Activated CD8-positive, alpha-beta memory T cell treated with anti-CD3 and anti-CD28 coated beads, Interleukin-2, amount 50 U/mL, for 24 hours (primary cell): ENCODE results near the gene MCTP1.
"Not testable (repeated sequence)": the region's sequence is repeated elsewhere in the genome, so short reads cannot be mapped to it uniquely, and the experiment has no call there.

Experiments
- DNase-seq: peaks from one replicate; pipeline ENCODE4 v3.0.0-alpha.2; 2020; ENCODE audit errors: extremely low read depth

The MCTP1 gene

DNA sequence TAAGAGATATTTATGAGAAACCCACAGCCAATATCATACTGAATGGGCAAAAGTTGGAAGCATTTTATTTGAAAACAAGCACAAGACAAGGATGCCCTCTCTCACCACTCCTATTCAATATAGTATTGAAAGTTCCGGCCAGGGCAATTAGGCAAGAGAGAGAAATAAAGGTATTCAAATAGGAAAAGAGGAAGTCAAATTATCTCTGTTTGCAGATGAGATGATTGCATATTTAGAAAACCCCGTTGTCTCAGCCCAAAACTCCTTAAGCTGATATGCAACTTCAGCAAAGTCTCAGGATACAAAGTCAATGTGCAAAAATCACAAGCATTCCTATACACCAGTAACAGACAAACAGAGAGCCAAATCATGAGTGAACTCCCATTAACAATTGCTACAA, 325.6 kb downstream of the MCTP1 start:
- DNase-seq = not testable (repeated sequence)

DNA sequence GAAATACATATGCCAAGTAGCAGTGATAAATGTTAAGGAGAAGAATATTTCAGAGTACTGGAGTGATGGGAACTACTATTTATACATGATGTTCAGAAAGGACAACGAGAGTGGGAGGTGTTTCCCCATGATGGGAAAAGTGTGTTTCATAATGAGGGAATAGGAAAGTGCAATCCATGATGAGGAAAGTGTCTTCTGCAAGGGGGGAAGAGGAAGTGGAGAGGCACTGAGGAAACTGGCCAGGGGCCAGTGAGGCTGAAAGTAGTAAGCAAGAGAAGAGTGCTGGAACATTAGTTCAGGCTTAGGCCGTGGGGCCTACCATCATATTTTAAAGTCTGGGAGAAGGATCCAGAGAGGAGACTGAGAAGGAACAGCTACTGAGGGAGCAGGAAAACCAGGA, 339.2 kb downstream of the MCTP1 start:
- DNase-seq = no peak

DNA sequence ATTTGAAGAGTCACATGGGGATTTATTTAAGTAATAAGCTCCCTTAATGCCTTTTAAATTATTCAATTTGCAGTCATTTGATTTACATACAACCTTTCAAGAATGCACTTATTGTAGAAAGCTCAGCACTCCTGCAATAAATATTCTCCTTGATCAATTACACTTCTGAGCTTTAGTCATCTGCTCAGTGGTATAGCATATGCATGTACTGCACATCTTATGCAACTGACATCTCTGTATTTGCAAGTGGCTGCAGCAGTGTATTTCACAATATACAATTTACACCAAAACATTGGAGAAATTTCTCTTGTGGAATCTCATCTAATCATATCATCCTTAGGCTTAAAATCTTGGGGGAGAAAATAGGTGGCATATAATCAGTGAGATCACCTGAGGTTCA, 340.7 kb downstream of the MCTP1 start:
- DNase-seq = no peak

DNA sequence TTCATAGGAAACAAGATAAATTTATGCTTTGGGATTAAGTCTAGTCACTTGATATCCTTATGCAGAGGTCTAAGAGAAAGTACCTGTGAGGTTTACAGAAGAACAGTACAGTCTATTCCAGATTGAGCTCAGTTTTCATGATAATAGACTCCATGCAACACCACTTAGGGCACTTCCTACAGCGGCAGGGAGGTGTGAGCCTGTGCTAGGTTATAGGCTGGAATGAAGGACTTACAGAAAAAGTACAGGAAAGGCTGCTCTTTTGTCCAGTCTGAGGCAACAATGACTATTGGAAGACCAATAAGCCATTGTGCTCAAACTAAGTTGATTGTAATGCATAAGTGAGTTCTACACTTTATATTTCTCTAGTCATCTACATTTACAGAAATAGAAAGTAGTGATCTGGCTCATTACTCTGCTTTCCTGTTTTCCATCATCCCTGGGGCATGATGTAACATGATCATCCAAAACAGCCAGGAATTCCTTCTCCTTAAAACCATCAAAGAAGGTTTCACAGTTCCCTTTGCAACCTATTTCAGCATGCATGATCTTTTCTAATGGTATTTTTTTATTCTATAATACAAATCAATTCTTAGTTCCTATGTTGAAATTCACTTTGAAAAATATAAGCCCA, 343.7 kb downstream of the MCTP1 start:
- no peak for DNase-seq

DNA sequence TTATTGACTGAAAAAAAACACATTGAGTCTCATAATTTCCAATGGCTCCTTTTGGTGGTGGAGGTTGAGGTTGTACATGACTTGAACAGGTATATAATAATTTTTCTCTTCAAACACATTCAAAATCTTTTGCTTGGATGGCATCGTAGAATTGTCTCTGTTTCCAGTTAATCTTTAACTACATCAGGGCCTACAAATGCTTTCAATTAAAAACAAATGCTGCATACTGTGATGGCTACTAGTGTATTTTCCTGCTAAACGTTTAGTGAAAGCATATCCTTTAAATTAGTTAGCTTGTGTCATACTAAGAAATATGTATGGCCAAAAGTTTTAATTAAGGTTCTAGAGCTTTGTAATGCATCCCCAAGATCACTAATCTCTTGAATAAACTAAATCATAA, 352.6 kb downstream of the MCTP1 start:
- DNase-seq = no peak

DNA sequence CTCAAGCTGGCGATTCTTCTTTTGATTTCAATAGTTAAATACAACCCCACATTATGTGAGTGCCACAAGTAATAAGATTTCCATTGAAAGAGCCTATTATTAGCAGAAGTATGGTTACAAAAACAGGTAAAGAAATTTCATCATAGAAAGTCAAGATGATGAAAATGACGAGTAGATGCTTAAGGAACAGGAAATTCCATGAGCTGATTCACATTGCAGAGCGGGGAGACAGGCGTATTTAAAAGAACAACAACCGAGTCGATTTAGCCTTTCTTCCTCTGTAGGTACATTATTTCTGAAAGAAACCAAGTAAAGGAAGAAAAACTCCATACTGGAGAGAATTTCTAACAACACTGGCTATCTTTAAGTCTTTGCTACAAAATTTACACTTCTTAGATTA, 356.0 kb downstream of the MCTP1 start:
- DNase-seq = no peak

DNA sequence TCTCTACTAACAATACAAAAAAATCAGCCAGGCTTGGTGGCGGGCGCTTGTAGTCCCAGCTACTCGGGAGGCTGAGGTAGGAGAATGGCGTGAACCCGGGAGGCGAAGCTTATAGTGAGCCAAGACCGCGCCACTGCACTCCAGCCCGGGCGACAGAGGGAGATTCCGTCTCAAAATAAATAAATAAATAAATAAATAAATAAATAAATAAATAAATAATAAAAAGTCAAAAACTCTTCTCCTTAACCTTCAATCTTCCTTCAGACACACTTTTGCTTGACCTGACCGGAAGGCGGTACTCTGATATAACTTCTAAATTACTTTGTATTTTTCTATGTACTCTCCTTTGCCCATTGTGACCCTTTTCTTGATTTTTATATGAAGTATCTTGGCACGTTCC, 364.3 kb downstream of the MCTP1 start:
- DNase-seq = no peak

DNA sequence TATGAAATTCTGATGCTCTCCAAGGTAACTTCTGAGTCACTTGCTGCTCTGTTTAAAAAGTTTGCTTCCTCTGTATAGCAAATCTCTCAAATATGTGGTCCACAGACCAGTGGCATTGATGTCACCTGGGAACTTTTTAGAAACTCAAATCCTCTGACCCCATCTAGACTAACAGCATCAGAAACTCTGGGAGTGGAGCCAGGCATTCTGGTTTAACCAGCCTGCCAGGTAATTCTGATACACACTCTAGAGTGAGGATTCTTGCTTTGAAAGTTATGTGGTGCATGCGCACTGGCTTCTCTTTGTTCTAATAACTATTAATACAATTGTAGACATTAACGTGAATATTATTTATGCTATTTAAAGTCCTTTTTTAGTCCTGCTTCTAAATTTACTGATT, 368.3 kb downstream of the MCTP1 start:
- DNase-seq = no peak

DNA sequence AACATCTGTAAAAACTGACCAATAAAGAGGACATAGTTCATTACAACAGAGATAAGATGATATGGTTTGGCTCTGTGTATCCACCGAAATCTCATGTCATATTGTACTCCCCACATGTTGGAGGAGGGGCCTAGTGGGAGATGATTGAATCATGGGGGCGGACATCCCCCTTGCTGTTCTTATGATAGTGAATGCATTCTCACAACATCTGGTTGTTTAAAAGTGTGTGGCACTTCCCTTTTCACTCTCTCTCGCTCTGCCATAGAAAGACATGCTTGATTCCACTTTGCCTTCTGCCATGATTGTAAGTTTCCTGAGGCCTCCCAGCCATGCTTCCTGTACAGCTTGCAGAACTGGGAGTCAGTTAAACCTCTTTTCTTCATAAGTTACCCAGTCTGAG, 373.6 kb downstream of the MCTP1 start:
- DNase-seq = no peak

DNA sequence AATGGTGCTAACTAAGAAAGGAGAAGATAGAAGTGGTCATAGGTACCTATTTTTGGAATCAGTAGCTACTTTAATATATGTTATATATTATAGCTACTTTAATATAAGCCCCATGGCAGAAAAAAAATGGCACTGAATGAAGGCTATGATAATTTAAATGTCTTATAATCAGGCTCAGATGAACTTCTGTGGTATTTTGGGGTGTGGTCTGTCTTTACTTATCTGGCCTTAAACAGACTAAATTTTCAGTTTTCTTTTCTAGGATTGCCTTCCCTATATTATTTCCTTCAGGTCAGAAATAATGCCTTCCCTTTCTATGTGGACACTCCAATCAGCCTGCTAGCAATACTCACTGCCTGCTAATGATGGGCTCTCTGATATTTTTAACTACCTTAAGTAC, 374.2 kb downstream of the MCTP1 start:
- DNase-seq = no peak

DNA sequence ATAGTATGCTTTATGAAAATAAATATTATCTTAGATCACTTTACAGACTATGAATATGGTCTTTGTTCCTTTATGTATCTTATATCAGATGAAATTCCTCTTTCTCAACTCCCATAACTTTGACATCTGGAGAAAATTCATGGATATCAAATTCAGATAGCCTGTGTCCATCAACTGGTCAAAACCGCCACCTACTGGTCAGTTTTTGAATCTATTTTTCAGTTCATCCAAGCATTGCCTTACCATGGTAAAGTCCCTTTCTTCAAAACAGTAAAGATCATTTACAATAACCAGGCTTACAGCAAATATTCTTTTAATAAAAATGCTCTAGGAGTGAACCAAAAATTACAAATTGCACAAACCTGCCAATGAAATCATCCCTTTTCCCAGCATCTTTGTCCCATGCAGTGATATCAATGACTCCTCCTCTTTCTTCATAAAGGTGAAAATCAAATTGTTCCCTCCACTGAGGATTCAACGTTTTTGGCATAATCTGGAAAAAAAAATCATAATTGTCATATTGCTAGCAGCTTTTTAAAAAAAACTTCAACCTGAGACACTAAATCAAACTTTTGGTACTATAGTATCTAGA, 375.9 kb downstream of the MCTP1 start:
- no peak for DNase-seq

DNA sequence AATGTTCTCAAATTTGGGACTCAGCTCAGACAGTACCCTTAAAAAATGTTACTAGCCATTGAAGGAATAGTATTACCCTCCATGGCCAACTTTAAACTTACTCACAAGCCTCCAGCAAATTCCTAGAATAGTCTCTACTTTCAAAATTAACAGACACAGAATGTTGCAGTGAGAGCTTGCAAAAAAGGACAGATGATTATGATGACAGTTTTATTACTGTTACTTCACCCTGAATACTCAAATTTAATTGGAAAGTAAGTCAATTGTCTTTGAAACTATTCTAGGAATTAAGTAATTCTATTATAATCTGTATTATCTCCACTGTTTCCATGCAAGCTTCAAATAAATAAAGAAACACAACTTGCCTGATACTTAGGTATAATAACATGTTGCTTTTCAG, 378.1 kb downstream of the MCTP1 start:
- DNase-seq = no peak

DNA sequence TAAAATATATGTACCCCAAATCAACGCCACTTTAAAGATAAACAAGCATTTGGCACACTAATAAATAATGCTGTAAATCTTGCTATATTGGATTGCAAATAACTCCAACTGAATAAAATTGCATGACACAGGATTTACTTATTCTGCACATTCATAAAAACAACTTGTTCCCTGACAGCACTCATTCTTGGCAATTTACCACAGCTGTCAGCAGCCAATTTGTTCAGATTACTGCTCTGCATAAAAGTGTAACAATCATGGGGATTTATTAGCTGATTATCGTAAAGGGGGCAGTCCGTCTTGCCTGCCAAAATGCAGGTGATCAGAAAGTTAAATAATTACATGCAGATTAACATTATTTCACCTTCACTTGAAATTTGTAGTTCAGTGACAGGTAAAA, 381.2 kb downstream of the MCTP1 start:
- no peak for DNase-seq

DNA sequence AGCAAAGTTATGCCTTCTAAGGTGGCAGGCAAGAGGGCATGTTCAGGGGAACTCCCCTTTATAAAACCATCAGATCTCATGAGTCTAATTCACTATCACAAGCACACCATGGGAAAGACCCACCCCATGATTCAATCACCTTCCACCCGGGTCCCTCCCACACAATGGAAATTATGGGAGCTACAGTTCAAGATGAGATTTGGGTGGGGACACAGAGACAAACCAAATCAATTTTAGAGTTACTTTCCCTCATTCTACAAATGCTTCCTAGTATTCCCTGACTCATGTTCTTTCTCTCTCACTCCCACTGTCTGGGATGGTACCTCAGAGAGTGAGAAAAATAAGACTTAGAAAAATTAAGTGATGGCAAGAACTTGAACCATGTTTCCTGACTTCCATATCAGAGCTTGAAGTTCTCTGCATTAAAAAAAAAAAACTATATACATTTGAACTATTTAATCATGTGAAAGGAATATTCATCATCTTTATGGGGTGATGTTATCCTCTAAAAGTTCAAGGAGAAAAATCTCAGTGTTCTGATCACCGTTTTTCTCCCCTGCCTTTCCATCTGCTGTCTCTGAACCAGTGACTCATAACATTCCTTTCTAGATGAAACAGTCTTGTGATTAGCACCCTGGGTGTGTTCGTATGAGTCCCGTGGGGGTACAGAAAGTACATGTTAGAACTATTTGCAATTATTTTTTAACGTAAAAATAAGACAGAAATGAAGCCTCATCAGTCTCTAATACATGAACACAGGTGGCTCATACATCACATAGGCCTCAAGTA, 383.5 kb downstream of the MCTP1 start:
- no peak for DNase-seq

DNA sequence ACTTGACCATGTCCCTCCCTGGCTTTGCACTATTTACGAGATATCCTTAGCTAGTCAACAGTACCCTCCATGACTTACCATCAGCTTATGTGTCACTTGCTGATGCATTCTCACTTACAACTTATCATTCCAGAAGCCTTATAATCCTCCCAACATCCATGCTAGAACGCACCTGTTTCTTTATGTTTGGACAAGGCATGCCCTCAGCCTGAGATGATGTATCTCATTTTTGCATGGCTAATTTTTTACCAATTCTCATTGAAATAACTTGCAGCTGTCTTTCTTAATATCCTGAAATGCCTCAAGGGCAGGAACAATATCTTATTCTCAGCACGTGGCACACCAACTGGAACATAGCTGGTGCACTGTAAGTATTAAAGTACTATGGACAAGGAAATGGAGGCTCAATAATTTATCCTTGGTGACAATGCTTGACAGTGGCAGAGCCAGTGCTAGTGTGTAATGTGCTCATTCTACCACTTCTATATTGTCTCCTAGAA, 384.8 kb downstream of the MCTP1 start:
- no peak for DNase-seq

DNA sequence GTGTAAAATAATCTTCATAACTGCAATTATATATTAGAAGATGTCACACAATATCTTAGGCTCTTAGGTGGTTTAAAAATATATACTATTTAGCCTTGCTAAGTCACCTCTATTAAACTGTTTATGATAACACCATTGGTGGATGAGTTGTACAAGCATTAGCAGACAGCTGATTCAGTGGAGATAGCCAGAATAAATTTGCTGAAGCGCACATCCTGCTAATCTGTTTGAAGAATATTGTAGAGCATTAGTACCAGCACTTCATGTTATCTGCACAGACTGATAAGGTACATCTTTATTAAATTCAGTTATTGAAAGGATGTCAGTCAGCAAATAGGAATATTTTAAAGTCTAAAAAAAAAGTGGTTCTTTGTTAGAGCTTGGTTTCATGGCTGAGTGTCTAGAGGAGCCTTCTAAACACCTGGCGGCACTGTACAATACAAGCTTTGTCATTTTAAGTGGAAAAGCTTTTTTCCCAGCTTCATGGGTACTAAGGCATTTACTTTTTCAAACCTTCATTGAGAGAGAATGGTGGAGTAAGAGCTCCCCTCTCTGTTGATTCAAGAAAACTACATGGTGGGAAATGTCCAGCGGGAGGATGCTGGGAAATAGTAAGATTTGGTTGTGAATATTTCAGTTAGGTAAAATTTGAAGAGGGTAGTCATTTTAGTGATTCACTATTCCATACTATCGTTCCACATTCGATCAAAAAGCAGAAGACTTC, 391.3 kb downstream of the MCTP1 start:
- DNase-seq = no peak

DNA sequence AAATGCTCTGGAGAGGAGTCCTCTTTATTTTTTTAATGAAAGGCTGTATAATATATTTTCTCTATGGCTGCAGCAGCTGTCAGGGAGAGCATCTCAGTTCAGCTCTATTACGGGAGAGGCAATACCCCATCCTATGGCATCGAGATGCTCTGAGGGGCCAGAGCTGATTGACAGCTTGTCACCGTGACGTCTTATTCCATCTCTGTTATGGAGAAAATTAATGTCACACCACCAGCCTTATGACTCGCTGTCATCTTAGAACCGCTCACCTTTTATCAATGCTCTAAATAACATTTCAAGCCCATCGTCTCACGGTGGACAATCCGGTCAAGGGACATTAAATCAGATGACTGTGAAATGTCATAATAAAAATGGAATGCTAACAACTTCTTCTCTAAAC, 392.9 kb downstream of the MCTP1 start:
- DNase-seq = no peak

DNA sequence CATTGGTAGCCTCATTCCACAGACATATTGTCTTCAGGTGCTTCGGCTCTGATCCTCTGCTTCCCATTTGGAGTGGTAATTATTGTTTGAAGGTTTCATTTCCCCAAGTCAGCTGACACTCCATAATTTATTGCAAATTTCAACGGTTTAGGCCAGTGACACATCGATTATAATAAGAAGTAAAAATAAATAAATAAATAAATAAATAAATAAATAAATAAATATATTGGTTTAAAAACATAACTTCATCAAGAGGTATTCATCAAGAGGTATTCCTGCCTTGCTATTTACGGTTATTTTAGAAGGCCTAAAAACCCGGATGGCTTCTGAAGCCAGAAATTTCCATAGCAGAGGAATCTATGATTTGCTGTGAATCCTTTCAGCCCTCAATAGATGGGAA, 393.3 kb downstream of the MCTP1 start:
- no peak for DNase-seq

DNA sequence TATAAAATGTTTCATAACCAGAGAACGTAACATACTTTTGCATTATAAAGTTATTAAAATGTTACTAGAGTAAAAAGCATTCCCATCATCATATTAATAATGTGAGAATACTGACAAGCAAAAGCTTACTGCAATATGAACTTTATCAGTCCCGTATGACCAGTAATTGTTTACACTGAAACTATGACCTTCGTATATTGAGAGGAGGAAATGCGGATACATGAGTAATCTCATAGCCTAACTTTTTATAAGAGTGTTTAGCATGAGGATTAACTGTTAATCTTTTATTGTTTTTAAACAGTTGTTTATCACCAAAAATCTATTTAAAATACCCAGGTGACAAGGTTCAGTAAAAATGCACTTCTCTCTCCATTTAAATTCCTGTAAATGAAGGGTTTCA, 394.0 kb downstream of the MCTP1 start:
- no peak for DNase-seq

DNA sequence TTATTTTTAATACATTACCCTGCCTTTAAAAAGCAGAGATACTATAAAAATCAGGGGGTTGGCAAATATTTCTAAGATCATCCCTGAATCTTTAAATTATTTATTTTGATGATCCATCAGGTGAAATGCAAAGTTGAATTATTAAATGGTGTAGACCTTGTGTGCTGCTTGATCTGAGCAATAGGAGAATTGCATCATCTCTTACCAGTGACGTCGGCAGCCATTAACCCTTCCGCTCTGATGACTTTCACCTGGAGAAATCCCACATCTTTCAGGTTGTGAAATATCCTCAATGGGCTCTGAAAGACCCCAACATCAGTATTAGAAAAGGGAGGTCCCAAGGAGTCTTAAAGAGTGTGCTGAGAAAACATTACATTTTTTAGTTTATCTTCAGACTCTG, 396.2 kb downstream of the MCTP1 start:
- DNase-seq = no peak

DNA sequence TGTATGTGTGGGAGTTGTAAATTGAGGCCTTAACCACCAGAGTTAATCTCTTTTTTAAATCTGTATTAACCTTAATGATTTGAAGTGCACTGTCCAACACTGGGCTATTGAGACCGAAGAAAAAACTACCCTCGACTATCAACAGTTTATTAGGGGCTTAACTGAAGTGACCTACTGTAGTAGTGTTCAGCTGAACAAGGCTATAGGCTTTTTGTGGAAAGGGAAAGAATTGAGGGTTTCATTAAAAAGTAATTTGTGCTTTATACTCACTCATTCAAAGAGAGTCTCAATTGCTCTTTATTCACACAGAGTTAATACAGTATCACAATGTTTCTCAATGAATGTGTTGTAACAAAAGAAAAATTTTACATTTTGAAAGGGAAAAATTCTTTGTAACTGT, 399.0 kb downstream of the MCTP1 start:
- no peak for DNase-seq

DNA sequence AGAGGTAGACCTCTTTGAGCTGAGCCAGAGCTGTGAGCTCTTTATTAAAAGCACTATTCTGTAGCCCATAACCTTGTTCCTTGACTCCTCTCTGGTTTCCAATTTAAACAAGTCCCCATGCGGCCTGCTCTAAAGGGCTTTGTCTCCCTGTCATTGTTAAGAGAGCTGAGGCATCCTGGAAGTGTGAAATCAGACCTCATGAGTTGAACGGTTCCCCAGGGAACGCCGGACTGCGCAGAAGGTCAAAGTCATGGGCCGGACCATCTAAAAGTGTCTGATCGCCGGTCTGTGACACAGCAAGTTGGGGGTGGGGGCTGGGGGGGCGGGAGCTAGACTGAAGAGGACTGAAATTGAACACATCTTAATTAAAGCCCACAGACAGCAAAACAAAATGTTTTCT, 400.6 kb downstream of the MCTP1 start:
- no peak for DNase-seq

DNA sequence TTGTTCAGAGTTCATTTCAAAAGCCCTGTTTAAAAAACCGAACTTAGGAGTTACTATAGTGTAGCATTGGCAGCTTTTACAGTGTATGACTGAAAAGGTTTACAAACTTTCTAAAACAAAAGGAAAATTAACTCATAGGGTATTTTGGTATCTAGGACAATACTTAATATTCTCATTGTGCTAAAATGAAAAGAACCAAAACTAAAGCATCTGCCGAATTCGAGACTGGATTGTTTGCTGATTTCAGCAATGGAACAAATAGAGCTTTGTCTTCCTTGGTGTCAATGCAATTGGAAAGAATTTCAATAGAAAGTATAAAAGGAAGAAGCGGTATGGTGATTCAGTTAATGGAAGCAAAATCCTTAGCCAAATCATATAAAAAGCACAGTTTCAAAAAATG, 412.4 kb downstream of the MCTP1 start:
- no peak for DNase-seq
